IPS-NIHi7 (cell line): ENCODE results near the gene KAZALD1.

Source experiments
- DNase-seq: peaks from one replicate; pipeline ENCODE4 v3.0.0; 2012; ENCODE audit warnings: mixed read lengths; ENCODE audit errors: extremely low spot score

KAZALD1 gene, protein sequence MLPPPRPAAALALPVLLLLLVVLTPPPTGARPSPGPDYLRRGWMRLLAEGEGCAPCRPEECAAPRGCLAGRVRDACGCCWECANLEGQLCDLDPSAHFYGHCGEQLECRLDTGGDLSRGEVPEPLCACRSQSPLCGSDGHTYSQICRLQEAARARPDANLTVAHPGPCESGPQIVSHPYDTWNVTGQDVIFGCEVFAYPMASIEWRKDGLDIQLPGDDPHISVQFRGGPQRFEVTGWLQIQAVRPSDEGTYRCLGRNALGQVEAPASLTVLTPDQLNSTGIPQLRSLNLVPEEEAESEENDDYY

DNA sequence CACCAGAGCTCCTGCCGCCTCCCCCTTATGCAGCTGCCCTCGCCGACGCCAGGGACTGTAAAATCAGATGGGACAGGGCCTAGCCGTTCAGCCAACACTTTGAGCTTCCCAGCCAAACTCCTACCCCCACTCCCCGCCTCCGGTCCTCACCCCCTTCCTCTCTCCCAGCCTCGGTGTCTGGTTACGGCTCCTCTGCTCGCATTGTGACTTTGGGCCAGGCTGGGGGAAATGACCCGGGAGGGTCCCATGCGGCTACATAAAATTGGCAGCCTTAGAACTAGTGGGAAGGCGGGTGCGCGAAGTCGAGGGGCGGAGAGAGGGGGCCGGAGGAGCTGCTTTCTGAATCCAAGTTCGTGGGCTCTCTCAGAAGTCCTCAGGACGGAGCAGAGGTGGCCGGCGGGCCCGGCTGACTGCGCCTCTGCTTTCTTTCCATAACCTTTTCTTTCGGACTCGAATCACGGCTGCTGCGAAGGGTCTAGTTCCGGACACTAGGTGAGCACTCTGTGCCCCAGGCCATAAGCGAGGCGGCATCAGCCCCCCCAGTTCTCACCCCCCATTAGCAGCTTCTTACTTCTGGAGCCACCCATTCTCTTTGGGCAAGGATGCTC is at the start of gene KAZALD1:
KAZALD1 (plus strand) TSS at position 366 of the 608 bp plus-strand sequence. CDS start 604 bp downstream, outside the sequence.
- peak; percentile 59 for DNase-seq

GRCh38 chr10:101012525-101013364 is 49.0 kb upstream of the KAZALD1 start:
- peak; percentile 76 for DNase-seq

GRCh38 chr10:101013365-101013825 is 48.4 kb upstream of the KAZALD1 start:
- no peak for DNase-seq

- peak; percentile 78 for DNase-seq
Observed at GRCh38 chr10:101014230-101014884, 47.4 kb upstream of the KAZALD1 start.

GRCh38 chr10:101014966-101015581 is 46.7 kb upstream of the KAZALD1 start:
- no peak for DNase-seq

DNA sequence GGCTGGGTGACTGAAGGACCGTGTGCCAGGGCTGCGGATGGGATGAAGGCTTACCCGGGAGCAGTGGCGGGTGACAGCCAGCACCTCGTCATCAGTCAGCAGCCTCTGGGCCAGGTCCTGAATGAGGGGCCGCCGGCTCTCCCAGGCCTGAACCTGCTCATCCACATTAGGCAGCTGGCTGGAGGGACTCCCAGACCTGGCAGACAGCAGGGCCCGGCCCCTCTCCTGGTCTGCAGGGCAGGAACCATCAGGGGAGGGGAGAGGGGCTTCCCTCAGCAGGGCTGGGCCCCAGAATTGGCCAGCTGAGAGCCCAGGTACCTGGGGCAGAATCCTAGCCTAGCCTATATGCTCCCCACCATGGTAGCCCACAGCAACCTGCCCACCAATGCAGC is 46.2 kb upstream of the KAZALD1 start:
- DNase-seq: no peak

GRCh38 chr10:101016814-101017213 is 45.0 kb upstream of the KAZALD1 start:
- no peak for DNase-seq

DNA sequence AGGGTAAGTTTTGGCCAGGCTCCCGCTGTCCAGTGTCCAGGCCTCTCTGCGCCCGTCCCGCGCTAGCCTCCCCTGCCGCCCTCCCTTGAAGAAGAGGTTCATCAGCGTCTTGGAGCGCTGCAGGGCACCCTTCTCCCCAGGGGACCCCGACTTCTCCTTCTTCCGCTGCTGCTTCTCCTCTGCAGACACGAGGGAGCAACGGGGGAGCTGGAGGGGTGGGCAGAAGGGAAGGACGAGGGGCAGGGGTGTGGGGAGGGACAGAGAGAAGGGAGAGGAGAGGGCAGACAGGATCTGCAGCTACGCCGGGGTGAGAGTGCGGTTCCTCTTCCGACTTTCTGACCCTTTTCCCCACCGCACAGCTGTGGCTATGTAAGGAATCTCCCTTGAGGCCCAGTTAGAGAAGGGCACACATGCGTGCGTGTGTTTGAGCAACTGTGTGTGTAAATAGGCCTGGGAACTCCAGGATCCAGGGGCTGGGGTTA is 43.6 kb upstream of the KAZALD1 start:
- peak; percentile 34 for DNase-seq

DNA sequence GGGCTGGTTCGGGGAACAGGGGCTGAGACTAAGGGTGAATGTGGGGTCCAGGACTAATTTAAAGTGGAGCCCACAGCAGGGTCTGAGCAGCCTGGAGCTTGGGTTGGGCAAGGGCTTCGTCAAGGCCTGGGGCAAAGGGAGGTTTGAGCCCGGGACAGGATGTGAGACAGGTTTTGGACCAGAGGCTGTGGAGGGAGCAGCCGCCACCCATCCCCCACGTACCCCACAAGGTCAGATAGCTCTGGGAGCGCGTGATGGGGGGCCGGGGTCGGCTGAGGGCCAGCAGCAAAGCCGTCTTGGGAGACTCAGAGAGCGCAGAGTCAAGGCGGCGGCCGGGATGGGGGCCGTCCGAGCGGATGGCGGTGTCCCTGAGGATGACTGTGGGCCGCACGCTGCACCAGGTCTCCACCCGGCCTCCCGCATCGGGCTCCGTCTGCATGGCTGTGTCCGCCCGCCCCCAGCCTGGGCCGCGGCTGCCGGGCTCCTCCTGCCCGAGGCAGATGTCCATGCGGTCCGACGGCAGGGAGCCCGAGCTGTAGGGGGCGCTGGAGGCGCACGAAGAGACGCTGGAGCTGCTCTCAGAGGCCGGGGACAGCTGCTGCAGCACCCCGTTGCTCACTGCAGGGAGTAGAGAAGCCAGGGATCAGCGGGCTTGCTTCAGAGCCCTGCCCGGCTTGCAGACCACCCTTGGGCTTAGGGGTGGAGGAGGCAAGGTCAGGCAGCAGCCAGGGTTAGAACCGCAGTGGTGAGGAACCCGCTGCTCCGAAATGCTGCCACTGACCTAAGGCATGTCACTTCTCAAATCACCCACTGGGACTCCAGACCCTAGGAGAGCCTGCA is 43.0 kb upstream of the KAZALD1 start:
- peak; percentile 92 for DNase-seq

DNA sequence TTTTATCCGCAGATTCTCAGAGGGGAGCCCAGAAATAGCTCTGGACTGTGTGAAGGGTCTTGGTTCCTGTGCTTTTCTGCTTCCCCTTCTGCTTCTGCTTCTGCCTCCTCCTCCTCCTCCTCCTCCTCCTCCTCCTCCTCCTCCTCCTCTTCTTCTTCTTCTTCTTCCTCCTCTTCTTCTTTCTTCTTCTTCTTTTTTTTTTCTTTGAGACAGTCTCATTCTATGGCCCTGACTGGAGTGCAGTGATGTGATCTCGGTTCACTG is 42.4 kb upstream of the KAZALD1 start:
- no peak for DNase-seq

DNA sequence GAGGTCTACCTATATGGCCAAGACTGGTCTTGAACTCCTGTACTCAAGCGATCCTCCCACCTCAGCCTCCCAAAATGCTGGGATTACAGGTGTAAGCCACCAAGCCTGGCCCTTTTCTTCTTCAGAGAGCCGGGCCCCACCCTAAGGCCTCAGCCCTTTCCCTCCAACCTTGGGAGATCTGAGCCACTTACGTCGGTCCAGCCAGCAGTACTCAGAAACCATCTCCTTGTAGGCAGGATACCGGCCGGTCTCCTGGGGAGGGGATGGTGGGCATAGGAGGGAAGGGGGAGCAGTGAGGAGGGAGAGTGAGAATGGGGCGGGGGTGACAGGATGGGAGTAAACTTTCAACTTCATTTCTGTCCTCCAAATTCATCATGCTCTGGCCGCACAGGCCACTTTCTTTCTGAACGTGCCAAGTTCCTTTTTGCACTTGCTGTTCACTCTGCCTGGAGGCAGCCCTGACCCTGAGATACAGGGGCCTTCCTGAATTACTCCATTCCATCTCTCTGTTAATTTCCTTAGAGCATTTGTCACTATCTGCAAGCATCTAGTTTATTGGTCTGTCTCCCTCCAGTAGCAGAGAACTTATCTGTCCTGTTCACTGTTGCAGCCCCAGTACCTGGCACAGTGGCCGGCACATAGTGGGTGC is 41.2 kb upstream of the KAZALD1 start:
- DNase-seq: no peak

GRCh38 chr10:101021239-101021638 is 40.5 kb upstream of the KAZALD1 start:
- DNase-seq: no peak

- DNase-seq: no peak
Observed at GRCh38 chr10:101021692-101022251, 40.0 kb upstream of the KAZALD1 start.

DNA sequence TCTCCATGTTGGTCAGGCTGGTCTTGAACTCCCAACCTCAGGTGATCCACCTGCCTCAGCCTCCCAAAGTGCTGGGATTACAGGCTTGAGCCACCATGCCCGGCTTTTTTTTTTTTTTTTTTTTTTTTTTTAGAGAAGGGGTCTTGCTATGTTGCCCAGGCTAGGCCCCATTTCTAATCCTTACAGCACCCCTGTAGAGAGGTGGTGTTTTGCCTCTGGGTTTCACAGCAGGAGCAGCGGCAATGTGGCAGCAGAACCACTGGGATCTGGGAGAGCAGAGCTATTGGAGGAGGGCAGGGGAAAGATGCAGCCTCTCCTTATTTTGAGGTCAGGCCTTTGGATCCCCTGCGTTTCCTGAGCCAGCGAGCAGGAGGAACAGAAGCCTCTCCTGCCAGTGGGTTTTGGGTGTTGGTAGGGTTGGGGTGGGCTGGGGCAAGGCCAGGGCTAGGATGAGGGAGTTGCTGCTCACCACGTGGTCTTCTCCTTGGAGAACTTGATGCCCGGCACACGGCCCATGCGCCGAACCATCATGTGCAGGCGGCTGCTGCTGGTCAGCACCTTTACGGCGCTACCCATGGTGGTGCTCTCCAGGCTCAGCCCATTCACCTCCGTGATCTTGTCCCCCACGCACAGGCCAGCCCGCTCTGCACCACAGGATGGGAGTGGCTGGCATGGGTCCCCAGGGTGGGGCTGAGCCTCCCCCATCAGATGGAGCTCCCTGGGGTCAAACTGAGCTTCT is 38.7 kb upstream of the KAZALD1 start:
- no peak for DNase-seq

DNA sequence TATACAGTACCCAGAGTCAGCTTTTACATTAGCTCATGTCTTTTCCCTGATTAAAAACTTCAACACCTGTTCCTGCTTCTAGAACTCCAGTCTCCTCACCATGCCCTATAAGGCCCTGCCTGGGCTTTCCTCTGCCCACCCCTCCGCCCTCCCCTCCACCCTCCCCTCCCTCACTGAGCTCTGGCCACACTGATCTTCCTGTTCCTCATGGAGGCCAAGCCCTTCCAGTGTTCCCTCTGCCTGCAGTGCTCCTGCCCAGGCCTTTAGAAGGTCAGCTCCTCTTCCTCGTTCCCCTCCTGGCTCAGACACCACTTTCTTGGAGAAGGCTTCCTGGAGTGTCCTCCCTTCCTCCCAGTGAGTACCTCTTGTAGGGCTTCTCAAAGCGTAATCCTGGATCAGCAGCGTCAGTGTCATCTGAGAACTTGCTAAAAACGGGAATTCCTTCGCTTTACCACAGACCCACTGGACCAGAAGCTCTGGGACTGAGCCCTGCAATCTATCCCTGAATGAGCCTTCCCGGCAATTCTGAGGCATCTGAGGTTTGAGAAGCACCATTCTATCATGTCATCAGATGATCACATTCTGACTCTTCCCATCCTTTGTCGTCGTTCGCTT is 34.6 kb upstream of the KAZALD1 start:
- DNase-seq: no peak

DNA sequence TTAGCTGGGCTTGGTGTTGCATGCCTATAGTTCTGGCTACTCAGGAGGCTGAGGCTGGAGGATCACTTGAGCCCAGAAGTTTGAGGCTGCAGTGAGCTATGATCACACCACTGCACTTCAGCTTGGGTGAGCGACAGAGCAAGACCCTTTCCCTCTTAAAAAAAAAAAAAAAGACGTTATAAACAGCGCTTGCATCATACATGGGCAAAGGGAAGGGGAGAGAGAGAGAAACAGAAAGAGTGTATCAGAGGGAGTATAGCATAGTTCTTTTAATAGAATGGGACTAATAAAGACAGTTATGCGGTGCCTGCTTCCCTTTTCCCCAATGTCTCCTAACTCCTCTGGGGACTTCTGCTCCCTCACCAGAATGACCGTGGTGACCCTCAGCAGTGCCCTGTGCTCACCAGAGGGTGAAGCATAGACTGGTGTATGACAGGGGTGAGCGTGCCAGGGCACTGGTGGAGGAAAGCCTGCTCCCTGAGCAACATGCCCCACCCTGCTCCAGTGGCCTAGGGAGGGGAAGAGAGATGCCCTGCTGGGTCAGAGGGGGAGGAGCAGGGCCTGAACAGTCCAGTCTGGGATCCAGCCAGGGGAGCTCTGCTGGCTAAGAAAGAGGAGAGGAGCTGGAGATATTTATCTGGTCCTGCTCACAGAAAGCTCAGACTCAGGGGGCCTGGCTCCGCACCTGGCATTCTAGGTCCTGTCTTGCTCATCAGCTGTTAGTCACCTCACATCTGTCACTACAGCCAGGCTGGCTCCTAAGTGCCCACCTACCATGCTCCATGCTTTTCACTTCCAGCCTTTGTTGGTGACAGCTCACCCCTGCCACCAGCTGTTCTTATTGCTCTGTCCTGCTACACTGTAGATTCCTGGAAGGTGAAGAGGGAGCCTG is 33.1 kb upstream of the KAZALD1 start:
- no peak for DNase-seq

GRCh38 chr10:101029520-101030295 is 32.1 kb upstream of the KAZALD1 start:
- no peak for DNase-seq
